Activated naive CD4-positive, alpha-beta T cell treated with anti-CD3 and anti-CD28 coated beads, Interleukin-2, amount 10 ng/mL, durations not matched to agents 7 days and 5 days (primary cell): ENCODE measurements around the gene HNRNPH2.

Experiments
- CTCF ChIA-PET: fragments of 350-600 bp; sonication (Branson Sonifier 250); formaldehyde crosslinking; loops from one replicate; lab custom pipeline; 2021; ENCODE audit warnings: antibody characterized with exemption; lab: Charles Lee
- DNase-seq: peaks from one replicate; pipeline ENCODE4 v3.0.0-alpha.2; 2020
- H3K27ac Mint-ChIP-seq: one replicate; pipeline ENCODE4 v1.8.0; 2021; ENCODE audit warnings: mild to moderate bottlenecking, moderate library complexity, mixed read lengths
- H3K27me3 Mint-ChIP-seq: one replicate; pipeline ENCODE4 v1.8.0; 2021; ENCODE audit warnings: mild to moderate bottlenecking, mixed read lengths
- H3K36me3 Mint-ChIP-seq: one replicate; pipeline ENCODE4 v1.8.0; 2021; ENCODE audit warnings: mixed read lengths
- H3K4me1 Mint-ChIP-seq: one replicate; pipeline ENCODE4 v1.8.0; 2021; ENCODE audit warnings: mixed read lengths
- H3K4me3 Mint-ChIP-seq: one replicate; pipeline ENCODE4 v1.8.0; 2021; ENCODE audit warnings: mild to moderate bottlenecking, moderate library complexity, mixed read lengths
- H3K9me3 Mint-ChIP-seq: one replicate; pipeline ENCODE4 v1.8.0; 2021; ENCODE audit warnings: mixed read lengths

HNRNPH2 gene

DNA sequence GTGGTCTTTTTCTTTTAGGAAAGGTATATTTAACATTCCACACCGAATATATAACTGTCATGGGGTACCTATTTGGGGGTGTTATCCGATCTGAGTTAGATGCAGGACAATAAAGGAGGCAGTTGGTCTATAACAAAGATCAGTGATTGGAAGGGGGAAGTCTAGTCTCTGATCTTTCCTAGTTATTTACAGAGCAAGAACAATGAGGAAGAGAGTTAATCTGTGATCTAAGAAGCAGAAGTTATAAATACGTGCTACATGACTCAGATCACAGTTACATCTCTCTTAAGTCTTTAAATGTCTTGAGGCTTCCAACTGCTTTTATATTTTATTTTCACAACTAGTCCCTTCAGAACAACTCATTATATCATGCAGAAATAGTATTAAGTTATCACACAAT lies 44.0 kb downstream of the HNRNPH2 start:
- Mint-ChIP-seq H3K9me3 (no peaks in the 10 kb centered on the region), H3K4me3 (no peak overlapping the region), H3K27me3 (no peaks in the 10 kb centered on the region), H3K4me1 (peaks cover 5% of the 10 kb centered on the region), H3K27ac (no peak overlapping the region), H3K36me3 (peaks cover 3% of the 10 kb centered on the region)
- no peak for DNase-seq
- CTCF ChIA-PET = no interaction called here

DNA sequence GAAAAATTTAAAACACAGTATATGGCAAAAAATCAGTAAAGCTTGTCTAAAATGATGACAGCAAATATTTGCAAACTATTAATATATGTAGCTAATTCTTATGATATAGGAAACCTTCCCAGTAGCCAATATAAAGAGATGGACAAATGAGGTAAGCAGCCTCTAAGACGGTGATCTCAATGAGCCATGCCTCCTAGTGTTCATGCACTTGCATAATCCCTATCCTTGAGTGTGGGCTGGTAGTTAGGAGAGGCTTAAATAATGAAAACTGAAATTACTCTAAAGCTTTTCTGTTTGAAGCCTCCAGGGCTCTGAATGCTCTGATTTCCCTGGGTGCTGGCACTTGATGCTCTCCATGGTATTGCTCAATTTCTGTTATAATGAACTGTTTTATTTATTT lies 52.6 kb downstream of the HNRNPH2 start:
- Mint-ChIP-seq H3K4me3 (no peak overlapping the region), H3K27me3 (no peaks in the 10 kb centered on the region), H3K36me3 (no peaks in the 10 kb centered on the region), H3K9me3 (no peaks in the 10 kb centered on the region), H3K27ac (no peak overlapping the region), H3K4me1 (no peaks in the 10 kb centered on the region)
- no peak for DNase-seq
- CTCF ChIA-PET = no interaction called here

GRCh38 chrX:101462892-101463291 lies 54.9 kb downstream of the HNRNPH2 start:
- H3K4me3 Mint-ChIP-seq = no peak overlapping the region
- H3K9me3 Mint-ChIP-seq = no peaks in the 10 kb centered on the region
- H3K4me1 Mint-ChIP-seq = no peaks in the 10 kb centered on the region
- H3K27ac Mint-ChIP-seq = no peak overlapping the region
- DNase-seq = no peak
- no peaks in the 10 kb centered on the region for H3K27me3 Mint-ChIP-seq
- CTCF ChIA-PET = no interaction called here
- no peaks in the 10 kb centered on the region for H3K36me3 Mint-ChIP-seq
